ENCODE data around the gene TMEM181. TPM values are rescaled to one million over a fixed set of nuclear protein-coding genes. Genes with fewer than 3 reads are reported as not detected.

The TMEM181 gene
- polyA plus RNA-seq, 1 experiment: 20.6 TPM

- Histone ChIP-seq H3K36me3 (ENCODE audit: control insufficient read depth, insufficient read depth, low read length) (no peaks in the 10 kb centered on the region), H3K4me3 (ENCODE audit: low read depth, low read length) (no peak overlapping the region), H3K27me3 (ENCODE audit: control insufficient read depth, insufficient read depth, low read length) (peaks cover 3% of the 10 kb centered on the region; the same call in 1 of the 2 replicates)
- POLR2A ChIA-PET: no interaction called here
- CTCF ChIA-PET: interaction anchor here (0.6 to 2.2 kb wide), 2 partner anchors 11 to 331 kb away, joined by 3 to 9 read pairs; no protein-coding TSS in a partner anchor
- DNase-seq (ENCODE audit: low read depth): no peak
- TF ChIP-seq CTCF (IDR thresholded peaks at IDR 0.05; ENCODE audit: insufficient read depth, low read depth, low read length): no peak
Measured at GRCh38 chr6:158545043-158545966, 14.6 kb upstream of the TMEM181 start.

DNA sequence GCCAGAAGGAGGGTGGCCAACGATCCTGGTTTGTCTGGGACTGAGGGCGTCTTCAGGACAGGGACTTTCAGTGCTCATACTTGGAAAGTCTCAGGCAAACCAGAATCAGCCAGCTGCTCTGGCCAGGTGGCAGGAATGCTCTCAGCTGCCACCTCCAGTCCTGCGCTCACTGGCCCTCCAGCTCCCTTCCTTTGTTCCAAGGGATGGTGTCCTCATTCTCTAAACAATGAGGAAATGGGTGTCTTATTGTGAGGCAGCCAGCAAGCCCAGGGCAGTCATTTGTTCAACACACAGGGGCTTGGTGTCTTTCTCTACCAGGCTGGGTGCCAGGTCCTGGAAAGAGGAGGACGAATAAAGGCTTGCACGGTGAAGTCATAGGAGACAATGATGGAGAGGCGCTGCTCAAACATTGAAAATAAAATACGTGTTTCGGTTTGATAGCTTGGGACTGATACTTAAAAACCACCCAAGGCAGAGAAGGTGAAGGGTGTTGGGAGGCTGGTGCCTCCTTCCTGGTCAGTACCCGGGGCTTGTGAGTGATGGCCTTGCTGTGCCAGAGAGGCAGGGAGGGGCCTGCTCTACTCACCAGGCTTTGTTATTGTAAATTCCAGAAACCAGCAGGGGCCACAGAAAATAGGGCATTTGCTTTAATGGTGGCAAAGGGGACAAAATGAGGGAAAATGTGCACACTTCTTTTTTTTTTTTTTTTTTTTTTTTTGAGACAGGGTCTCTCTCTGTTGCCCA is 11.3 kb upstream of the TMEM181 start:
- no peak for TF ChIP-seq CTCF (IDR thresholded peaks at IDR 0.05; ENCODE audit: insufficient read depth, low read depth, low read length)
- Histone ChIP-seq H3K4me3 (ENCODE audit: low read depth, low read length) (no peak overlapping the region), H3K36me3 (ENCODE audit: control insufficient read depth, insufficient read depth, low read length) (no peaks in the 10 kb centered on the region), H3K27me3 (ENCODE audit: control insufficient read depth, insufficient read depth, low read length) (peaks cover 3% of the 10 kb centered on the region; the same call in 1 of the 2 replicates)
- DNase-seq (ENCODE audit: low read depth): no peak
- CTCF ChIA-PET: no interaction called here
- POLR2A ChIA-PET: interaction anchor here (0.7 kb wide), 1 partner anchor 325 kb away, joined by 21 read pairs; no protein-coding TSS in a partner anchor

- POLR2A ChIA-PET: no interaction called here
Measured at GRCh38 chr6:158552055-158552795, 7.7 kb upstream of the TMEM181 start.

DNA sequence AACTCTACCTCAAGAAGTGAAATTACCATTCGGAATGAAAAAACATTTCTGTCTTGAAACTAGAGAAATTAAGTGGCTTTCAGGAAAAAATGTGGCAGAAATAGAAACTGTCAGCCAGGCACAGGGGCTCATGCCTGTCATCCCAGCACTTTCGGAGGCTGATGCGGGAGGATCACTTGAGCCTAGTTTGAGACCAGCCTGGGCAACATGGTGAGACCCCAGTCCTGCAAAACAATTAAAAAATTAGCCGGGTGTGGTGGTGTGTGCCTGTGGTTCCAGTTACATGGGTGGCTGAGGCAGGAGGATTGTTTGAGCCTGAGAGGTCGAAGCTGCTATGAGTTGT is 7.1 kb upstream of the TMEM181 start:
- POLR2A ChIA-PET: no interaction called here
- Histone ChIP-seq H3K4me3 (ENCODE audit: low read depth, low read length) (no peak overlapping the region), H3K27me3 (ENCODE audit: control insufficient read depth, insufficient read depth, low read length) (peaks cover 2% of the 10 kb centered on the region; the same call in 1 of the 2 replicates), H3K36me3 (ENCODE audit: control insufficient read depth, insufficient read depth, low read length) (no peaks in the 10 kb centered on the region)
- no peak for DNase-seq (ENCODE audit: low read depth)
- CTCF ChIA-PET: interaction anchor here (0.6 to 1.9 kb wide), 2 partner anchors 10 to 139 kb away, joined by 3 to 9 read pairs; no protein-coding TSS in a partner anchor
- TF ChIP-seq CTCF (IDR thresholded peaks at IDR 0.05; ENCODE audit: insufficient read depth, low read depth, low read length): no peak

More at GRCh38 chr6:158552055-158552795, 7.7 kb upstream of the TMEM181 start:
- Histone ChIP-seq H3K36me3 (ENCODE audit: control insufficient read depth, insufficient read depth, low read length) (no peaks in the 10 kb centered on the region), H3K27me3 (ENCODE audit: control insufficient read depth, insufficient read depth, low read length) (peaks cover 2% of the 10 kb centered on the region; the same call in 1 of the 2 replicates), H3K4me3 (ENCODE audit: low read depth, low read length) (no peak overlapping the region)
- TF ChIP-seq CTCF (IDR thresholded peaks at IDR 0.05; ENCODE audit: insufficient read depth, low read depth, low read length): no peak
- no peak for DNase-seq (ENCODE audit: low read depth)
- CTCF ChIA-PET: interaction anchor here (0.6 to 1.9 kb wide), 2 partner anchors 9 to 37 kb away, joined by 3 to 9 read pairs; no protein-coding TSS in a partner anchor

Data from BJ (cell line).